Measurements from ENCODE around the gene BTG3.

- TF ChIP-seq GATA2 (IDR thresholded peaks at IDR 0.05; ENCODE audit: low read depth, low read length) (no peak), GATA3 (IDR thresholded peaks at IDR 0.05; ENCODE audit: low read depth, low read length) (no peak)
These were observed 34.5 kb downstream of the BTG3 start for GRCh38 chr21:17578162-17578561.

Data from SH-SY5Y (cell line).